Heart right ventricle (tissue), 16 donors: Measurements from ENCODE around the gene MTSS2. TPM values are rescaled to one million over a fixed set of nuclear protein-coding genes. Genes with fewer than 3 reads are reported as not detected.

Experiments
- ATAC-seq, 8 donors: fragments of 200-7000 bp; cut with Tn5 transposase; one replicate each; pipeline ENCODE4 v1.9.1; 2020; ENCODE audit warnings: mild to moderate bottlenecking in 8 of 8, moderate library complexity in 8 of 8, moderate number of reproducible peaks in 1 of 8
- DNase-seq, 2 donors: peaks; one replicate each; pipeline ENCODE4 v3.0.0-alpha.2; 2020
- H3K27ac ChIP-seq, 10 donors: fragments of 200-600 bp; sonication (generic) in 2 of 10; one replicate each; pipeline versions ENCODE4 v1.5.0 to v1.8.0; 2020 to 2022; ENCODE audit warnings: mild to moderate bottlenecking in 3 of 10
- H3K27me3 ChIP-seq, 7 donors: fragments of 200-600 bp; one replicate each; pipeline ENCODE4 v1.8.0; 2021 to 2022; ENCODE audit warnings: mild to moderate bottlenecking in 2 of 7
- H3K36me3 ChIP-seq, 9 donors: fragments of 200-600 bp; sonication (generic) in 1 of 9; one replicate each; pipeline versions ENCODE4 v1.5.0 to v1.8.0; 2020 to 2022; ENCODE audit warnings: mild to moderate bottlenecking in 2 of 9
- H3K4me1 ChIP-seq, 9 donors: fragments of 200-600 bp; sonication (generic) in 1 of 9; one replicate each; pipeline versions ENCODE4 v1.5.0 to v1.8.0; 2020 to 2022; ENCODE audit warnings: mild to moderate bottlenecking in 4 of 9
- H3K4me3 ChIP-seq, 10 donors: fragments of 200-600 bp; sonication (generic) in 2 of 10; one replicate each; pipeline versions ENCODE4 v1.5.0 to v1.8.0; 2020 to 2022; ENCODE audit warnings: mild to moderate bottlenecking in 7 of 10, moderate library complexity in 2 of 10
- H3K9me3 ChIP-seq, 11 donors: fragments of 200-600 bp in 10 of 11; sonication (generic) in 2 of 11; one replicate each; pipeline versions ENCODE4 v1.5.0 to v1.8.0; 2013 to 2022; ENCODE audit warnings: mild to moderate bottlenecking in 2 of 11, control low read depth in 1 of 11, moderate library complexity in 1 of 11
- CTCF ChIP-seq, 9 donors: fragments of 200-600 bp; sonication (generic) in 2 of 9; IDR thresholded peaks; one replicate each; pipeline versions ENCODE4 v1.5.0 to v1.8.0; 2021 to 2022; ENCODE audit warnings: antibody characterized with exemption in 9 of 9, mild to moderate bottlenecking in 5 of 9, moderate library complexity in 1 of 9
- WGBS, 2 donors: extraction: QIAGEN DNeasy Blood & Tissue Kit; methylation state at CpG; one replicate each; pipeline ENCODE4 v1.1.7; 2013; ENCODE audit warnings: inconsistent platforms in 1 of 2; 5-methylcytosine and 5-hydroxymethylcytosine counted together
- intact Hi-C, 10 donors: fragments of 100-400 bp; cut with DNase I; formaldehyde crosslinking; loops; one replicate each; pipeline versions ENCODE4 v1.11.1 to v1.14.2; 2022
- polyA plus RNA-seq, 2 donors: library from polyadenylated mRNA; stranded (reverse); fragments of 200-250 nt; gene quantifications; one replicate each; pipeline ENCODE4 v1.2.3, GENCODE V29; 2013
- total RNA-seq, 10 donors: library from RNA; stranded (reverse); fragmentation: NEBNext Ultra II Directional in 3 of 10; extraction: Animal tissue kit (Norgen Biotek cat#: 25700) in 3 of 10; gene quantifications; one replicate each; pipeline versions ENCODE4 v1.2.1 to v1.2.4, GENCODE V29; 2021 to 2023
- donor health status: Arrhythmogenic right ventricular cardiomyopathy.
- donor health status: ischemic (EF 13 %, LVEDD 7.1; RV severe dilation, severe dysfunction).
- donor health status: healthy with polysubstance abuse.
- donor health status: DM: no; HTN: yes; CAD: no.
- donor health status: DM: no; HTN: no; CAD: no.
- donor health status: ischemic (EF 25% LVEDD 6.9; RV normal size, moderate dysfunction).
- donor health status: ischemic (EF 25% LVEDD 5.7; RV mildly dilated, moderate dysfunction).
- donor health status: healthy.
- donor health status: DM: yes; HTN: yes; CAD: no.
- donor health status: Ischemic cardiomyopathy.
- donor health status: ischemic (EF 35%, LVEDD 5.7; RV mildly dilated, moderate dysfunction).
- donor health status: nonischemic (EF 11% LVEDD 7.7; RV severe dilation, severe dysfunction).
- donor health status: DM: yes; HTN: yes; CAD: no.
- donor health status: PGD.
- donor health status: ischemic (EF 29% LVEDD 5.4; RV normal size, mild dysfunction).
- donor health status: nonischemic (EF 23%, LVEDD 6.1; RV moderate dilation, normal function).

The MTSS2 gene
- total and polyA plus RNA-seq, 12 donors, result 39.0 to 121 (median 58.9) TPM

GRCh38 chr16:70656065-70656711 lies 29.7 kb downstream of the MTSS2 start:
- peaks cover 0 to 16% (median 9%) of the 10 kb centered on the region in 9 donors for H3K4me1 ChIP-seq
- H3K36me3 ChIP-seq, result no peaks in the 10 kb centered on the region
- H3K4me3 ChIP-seq, result no peak overlapping the region
- TF ChIP-seq CTCF (IDR thresholded peaks at IDR 0.05), result no peak
- H3K9me3 ChIP-seq, result no peaks in the 10 kb centered on the region
- no peak overlapping the region for H3K27ac ChIP-seq
- H3K27me3 ChIP-seq, result no peaks in the 10 kb centered on the region
- intact Hi-C loops, result loop anchor here in 8 of 10 donors (5.0 to 10.0 kb wide), 8 partner anchors 81 to 491 kb away; no protein-coding TSS in a partner anchor
- WGBS, 2 donors, result 85 to 89% methylated on average over 8 of the region's 8 CpGs
- ATAC-seq (no peak), DNase-seq (no peak)

- Histone ChIP-seq H3K27ac (peak overlapping the region in 6 of 10 donors; percentile 18 to 59 (median 46)), H3K4me1 (peaks cover 0 to 12% (median 9%) of the 10 kb centered on the region in 9 donors), H3K27me3 (no peaks in the 10 kb centered on the region), H3K36me3 (no peaks in the 10 kb centered on the region), H3K4me3 (peak overlapping the region in 8 of 10 donors; percentile 1 to 42 (median 34)), H3K9me3 (no peaks in the 10 kb centered on the region)
- DNase-seq, result peak; percentile 64 to 82
- TF ChIP-seq CTCF (IDR thresholded peaks at IDR 0.05), result peak; percentile 81 to 93 (median 89)
- 36 to 38% methylated on average over 35 of the region's 35 CpGs for WGBS, 2 donors
- intact Hi-C loops, result loop anchor here (1.0 to 10.0 kb wide), 15 partner anchors 79 to 489 kb away; no protein-coding TSS in a partner anchor
- peak; percentile 78 to 88 (median 82) for ATAC-seq
Observed at GRCh38 chr16:70653809-70654771, 31.8 kb downstream of the MTSS2 start.

- Histone ChIP-seq H3K27me3 (no peaks in the 10 kb centered on the region), H3K27ac (no peak overlapping the region), H3K4me1 (peaks cover 0 to 12% (median 9%) of the 10 kb centered on the region in 9 donors), H3K9me3 (no peaks in the 10 kb centered on the region), H3K4me3 (no peak overlapping the region), H3K36me3 (no peaks in the 10 kb centered on the region)
- TF ChIP-seq CTCF (IDR thresholded peaks at IDR 0.05), result no peak
- intact Hi-C loops, result loop anchor here (1.0 to 10.0 kb wide), 15 partner anchors 79 to 489 kb away; no protein-coding TSS in a partner anchor
- DNase-seq, result no peak
- WGBS, 2 donors, result 84 to 85% methylated on average over 4 of the region's 4 CpGs
- peak in 3 of 8 donors; percentile 8 to 18 (median 15) for ATAC-seq
Observed at GRCh38 chr16:70653406-70653805, 32.4 kb downstream of the MTSS2 start.

- Histone ChIP-seq H3K36me3 (no peaks in the 10 kb centered on the region), H3K27ac (no peak overlapping the region), H3K4me1 (peaks cover 0 to 16% (median 10%) of the 10 kb centered on the region in 9 donors), H3K27me3 (no peaks in the 10 kb centered on the region), H3K4me3 (no peak overlapping the region), H3K9me3 (no peaks in the 10 kb centered on the region)
- no peak for ATAC-seq
- TF ChIP-seq CTCF (IDR thresholded peaks at IDR 0.05), result no peak
- 88 to 91% methylated on average over 2 of the region's 2 CpGs for WGBS, 2 donors
- intact Hi-C loops, result loop anchor here (2.0 to 10.0 kb wide), 13 partner anchors 78 to 488 kb away; no protein-coding TSS in a partner anchor
- no peak for DNase-seq
Observed at GRCh38 chr16:70652322-70652721, 33.5 kb downstream of the MTSS2 start.
